HG02884 (cell line): Measurements from ENCODE around the gene SREBF1.
"Not testable (repeated sequence)": the region's sequence is repeated elsewhere in the genome, so short reads cannot be mapped to it uniquely, and the experiment has no call there.

ENCODE experiments used
- ATAC-seq: cut with Tn5 transposase; IDR thresholded peaks from one replicate; pipeline ENCODE4 v1.9.1; 2021; ENCODE audit warnings: mild to moderate bottlenecking, moderate library complexity; ENCODE audit not compliant: unreplicated experiment

SREBF1 gene

GRCh38 chr17:17813055-17813724, 23.6 kb downstream of the SREBF1 start:
- no peak for ATAC-seq

- ATAC-seq: no peak
Observed at GRCh38 chr17:17812211-17813054, 24.4 kb downstream of the SREBF1 start.

DNA sequence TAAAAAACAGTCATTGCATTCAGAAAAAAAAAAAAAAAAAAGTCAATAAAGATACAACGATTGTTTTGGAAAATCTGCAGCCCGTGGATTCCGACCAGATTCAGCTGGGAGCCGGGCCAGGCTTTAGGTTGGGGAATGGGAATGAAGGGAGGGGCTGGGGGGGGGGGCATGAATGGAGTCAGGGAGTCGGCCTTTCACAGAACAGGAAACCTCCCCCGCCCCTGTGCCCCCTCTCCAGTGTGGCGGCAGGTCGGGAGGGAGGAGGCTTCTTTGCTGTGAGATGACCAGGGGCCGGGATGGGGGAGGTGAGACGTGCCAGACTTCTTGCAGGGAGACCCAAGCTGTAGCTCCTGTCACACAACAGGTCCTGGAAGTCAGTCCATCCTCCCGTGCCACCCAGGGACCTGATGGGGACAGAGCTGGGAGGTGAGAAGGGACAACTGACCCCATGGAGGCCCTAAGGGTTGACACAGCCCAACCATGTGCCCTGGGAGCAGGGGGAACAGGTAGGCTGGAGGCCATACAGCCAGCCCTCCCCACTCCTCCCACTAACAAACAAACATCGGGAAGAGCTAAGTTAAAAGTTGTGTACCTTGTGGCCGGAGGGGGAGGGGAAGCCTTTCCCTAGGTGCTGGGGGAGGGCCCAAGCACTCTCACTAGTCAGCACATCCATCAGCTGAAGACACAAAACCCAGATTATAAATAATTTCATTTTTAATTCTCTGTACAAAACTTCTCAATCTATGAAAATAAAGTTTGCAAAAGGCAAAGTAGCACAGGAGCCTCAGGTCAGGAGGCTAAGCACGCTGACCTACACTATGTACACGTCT, 25.2 kb downstream of the SREBF1 start:
- ATAC-seq: no peak

GRCh38 chr17:17810895-17811248, 25.9 kb downstream of the SREBF1 start:
- no peak for ATAC-seq

- no peak for ATAC-seq
Observed at GRCh38 chr17:17810084-17810894, 26.5 kb downstream of the SREBF1 start.

DNA sequence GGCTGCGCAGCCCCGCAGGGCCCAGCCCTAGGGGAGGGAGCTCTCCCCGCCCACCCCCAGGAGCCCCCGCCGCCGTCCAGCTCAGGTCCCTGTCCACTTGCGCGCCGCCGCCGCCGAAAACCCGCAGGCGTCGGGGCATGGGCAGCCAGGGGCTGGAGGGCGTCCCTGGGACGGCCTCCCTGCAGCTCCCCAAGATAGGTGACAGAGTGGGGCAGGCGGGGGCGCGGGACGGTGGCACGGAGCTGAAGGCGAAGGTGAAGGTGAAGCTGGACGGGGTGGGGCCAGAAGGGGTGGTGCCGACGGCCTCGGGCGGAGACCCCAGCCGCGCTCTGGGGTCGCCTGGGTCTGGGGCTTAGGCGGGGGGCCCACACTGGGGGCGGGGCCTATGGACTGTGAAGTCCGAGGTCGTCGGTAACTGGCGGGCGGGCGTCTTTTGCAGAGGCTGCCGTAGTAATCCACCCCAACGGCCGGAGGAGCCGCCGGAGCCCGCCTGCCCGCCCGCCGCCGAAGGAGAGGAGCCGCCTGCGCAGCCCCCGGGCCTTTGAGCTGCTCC, 27.2 kb downstream of the SREBF1 start:
- ATAC-seq: no peak

DNA sequence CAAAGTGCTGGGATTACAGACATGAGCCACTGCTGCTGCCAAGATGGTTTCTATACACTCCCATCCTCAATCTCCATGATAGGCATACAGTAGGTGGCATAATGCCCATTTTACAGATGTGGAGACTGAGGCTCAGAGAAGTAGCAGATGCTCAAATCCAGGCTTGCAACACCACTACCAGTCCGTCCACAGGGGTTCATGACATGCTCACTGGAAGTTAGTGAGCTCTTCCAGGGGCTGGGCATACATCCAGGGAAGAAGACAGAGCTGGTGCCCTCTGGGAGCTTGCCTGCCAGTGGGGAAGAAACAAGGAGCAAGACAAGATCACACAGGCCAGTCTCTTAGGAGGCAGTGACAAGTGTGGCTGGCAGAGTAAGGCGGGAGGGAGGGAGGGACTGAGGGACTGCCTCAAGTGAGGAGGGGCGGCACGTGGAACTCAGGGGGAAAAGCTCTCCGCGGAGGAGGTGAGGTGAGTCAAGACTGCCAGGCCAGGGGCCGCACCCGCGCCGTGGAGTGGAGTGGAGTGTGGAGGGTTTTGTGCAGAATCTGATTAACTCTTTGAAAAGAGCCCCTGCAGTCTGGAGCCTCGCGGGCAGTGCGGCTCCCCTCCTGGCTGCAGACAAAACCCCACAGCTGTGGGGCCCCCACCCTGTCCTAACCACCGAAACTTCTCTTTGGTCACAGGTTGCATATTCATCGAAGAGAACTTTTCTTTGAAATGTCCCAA, 27.9 kb downstream of the SREBF1 start:
- peak; percentile 58 for ATAC-seq

- not testable (repeated sequence) for ATAC-seq
Observed at GRCh38 chr17:17808200-17808599, 28.6 kb downstream of the SREBF1 start.

- no peak for ATAC-seq
Observed at GRCh38 chr17:17807440-17807839, 29.3 kb downstream of the SREBF1 start.

DNA sequence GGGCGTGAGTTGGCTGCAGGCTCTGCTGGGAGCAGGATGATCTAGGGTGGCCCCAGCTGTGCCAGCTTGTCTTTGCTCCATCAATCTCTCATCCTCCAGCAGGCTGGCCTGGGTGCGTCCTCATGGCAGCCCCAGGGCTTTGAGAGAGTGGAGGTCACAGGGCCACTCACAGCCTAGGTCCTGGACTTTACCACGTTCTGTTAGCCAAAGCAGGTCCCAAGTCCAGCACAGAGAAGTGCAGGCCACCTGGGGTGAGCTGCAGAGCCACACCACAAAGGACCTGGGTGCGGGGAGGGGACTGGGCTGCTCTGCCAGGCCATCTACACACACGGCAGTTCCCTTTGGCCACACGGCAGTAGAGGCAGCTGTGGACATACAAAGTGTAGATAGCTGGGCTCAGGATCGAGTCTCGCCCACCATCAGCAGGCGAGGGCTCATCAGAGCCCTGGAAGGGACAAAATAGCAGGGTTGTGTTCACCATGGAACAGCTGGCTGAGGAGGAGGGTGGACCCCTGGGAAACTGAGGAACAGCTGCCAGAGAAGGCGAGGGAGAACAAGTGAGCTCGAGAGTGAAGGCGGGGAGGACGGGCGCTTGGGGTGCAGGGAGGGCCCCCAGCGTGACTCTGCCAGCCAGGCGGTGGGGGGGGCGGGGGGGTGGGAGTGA, 30.0 kb downstream of the SREBF1 start:
- no peak for ATAC-seq

GRCh38 chr17:17806035-17806434, 30.8 kb downstream of the SREBF1 start:
- no peak for ATAC-seq

DNA sequence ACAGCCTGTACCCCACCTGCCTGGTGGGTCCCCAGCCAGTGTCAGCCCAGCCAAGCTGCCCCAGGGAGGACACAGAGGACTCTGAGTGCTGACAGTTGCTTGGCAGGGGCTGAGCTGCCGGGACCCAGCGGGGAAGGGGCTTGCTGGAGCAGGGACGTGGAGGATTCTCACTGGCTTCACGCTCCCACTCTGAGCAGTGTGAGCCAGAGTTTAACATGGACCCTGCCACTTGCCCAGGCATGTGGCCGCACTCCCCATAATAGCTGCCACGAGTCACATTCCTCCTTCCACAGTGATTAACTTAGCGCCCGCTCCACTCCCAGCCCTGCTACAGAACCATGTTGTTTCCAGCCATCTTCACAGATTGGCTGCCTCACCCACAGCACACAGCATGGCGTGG, 31.2 kb downstream of the SREBF1 start:
- ATAC-seq: no peak

DNA sequence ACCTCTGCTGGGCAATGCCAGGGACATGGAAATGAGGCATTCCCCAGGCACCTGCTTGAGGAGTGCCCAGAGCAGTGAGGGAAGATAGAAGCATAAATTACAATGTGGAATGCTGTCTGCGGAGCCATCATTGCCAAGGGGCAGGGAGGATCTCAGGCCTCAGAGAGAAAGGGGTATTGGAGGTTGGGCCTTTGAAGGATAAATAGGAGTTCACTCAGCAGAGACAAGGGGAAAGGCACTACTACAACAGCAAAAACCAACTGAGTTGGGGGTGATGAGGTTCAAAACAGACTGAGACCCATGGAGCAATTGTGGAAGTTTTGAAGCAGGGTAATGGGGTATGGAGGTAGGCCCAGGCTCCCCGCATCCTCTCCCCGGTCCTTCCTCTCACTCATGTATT, 32.8 kb downstream of the SREBF1 start:
- ATAC-seq: no peak

DNA sequence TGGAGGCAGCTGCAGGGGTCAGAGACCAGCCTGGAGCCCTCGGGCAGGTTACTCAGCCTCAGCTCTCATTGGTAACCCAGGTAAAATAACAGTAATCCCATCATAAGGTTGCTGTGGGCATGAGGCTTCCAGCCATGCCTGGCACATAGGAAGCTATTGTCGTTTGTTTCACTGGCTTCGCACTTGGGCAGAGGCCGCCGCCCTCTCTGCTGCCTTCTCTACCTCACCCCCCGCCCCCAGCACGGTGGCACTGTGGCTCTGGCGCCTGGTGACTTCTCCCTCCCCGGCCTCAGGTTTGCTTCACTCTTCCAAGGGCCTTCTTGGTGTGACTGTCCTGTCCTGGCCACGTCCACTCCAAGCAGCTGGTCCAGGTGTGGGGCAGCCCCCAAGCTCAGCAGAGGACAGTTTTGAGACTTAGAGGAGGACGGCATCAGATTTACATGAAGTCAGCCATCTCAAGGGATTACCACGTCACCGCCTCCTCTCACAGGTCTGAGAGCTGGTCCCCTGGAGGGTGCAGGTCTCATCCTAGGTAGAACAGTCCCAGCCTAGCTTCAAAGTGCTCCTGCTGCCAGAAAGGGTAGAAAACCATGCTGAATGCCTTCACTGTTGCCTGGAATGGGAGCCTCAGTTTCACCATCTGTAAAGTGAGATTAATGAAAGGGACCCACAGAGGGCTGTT, 34.8 kb downstream of the SREBF1 start:
- ATAC-seq: no peak

- no peak for ATAC-seq
Observed at GRCh38 chr17:17800504-17801021, 36.2 kb downstream of the SREBF1 start.

- no peak for ATAC-seq
Observed at GRCh38 chr17:17798573-17799255, 38.1 kb downstream of the SREBF1 start.

GRCh38 chr17:17798010-17798556, 38.7 kb downstream of the SREBF1 start:
- ATAC-seq: no peak
